ENCODE results near the gene SLC22A9.

The SLC22A9 gene

DNA sequence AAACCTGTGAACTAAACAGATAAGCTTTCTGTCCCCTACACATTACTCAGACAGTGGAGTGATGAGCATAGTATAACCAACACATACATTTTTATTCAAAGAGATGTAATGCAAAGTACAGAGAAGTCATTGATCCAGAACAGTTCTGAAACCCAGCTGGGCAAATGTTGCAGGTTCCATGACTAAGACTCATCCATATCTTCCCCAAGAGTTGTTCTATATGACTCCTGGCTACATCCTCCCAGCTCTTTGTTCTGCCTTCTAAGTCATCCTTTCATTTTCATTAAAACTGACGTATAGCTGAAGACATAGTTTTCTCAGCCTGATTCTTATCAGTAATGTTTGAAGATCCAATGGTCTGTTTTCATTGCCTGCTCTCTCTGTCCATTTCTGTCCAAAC lies 74.1 kb downstream of the SLC22A9 start:
- DNase-seq: no peak
- no peak overlapping the region for H3K27ac ChIP-seq
- TF ChIP-seq, protein P1, sequence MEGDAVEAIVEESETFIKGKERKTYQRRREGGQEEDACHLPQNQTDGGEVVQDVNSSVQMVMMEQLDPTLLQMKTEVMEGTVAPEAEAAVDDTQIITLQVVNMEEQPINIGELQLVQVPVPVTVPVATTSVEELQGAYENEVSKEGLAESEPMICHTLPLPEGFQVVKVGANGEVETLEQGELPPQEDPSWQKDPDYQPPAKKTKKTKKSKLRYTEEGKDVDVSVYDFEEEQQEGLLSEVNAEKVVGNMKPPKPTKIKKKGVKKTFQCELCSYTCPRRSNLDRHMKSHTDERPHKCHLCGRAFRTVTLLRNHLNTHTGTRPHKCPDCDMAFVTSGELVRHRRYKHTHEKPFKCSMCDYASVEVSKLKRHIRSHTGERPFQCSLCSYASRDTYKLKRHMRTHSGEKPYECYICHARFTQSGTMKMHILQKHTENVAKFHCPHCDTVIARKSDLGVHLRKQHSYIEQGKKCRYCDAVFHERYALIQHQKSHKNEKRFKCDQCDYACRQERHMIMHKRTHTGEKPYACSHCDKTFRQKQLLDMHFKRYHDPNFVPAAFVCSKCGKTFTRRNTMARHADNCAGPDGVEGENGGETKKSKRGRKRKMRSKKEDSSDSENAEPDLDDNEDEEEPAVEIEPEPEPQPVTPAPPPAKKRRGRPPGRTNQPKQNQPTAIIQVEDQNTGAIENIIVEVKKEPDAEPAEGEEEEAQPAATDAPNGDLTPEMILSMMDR (IDR thresholded peaks at IDR 0.05; ENCODE audit: low read depth, low read length): no peak
- no peaks in the 10 kb centered on the region for H3K9me3 ChIP-seq (ENCODE audit: severe bottlenecking)
- H3K36me3 ChIP-seq: no peaks in the 10 kb centered on the region
- H3K4me3 ChIP-seq (ENCODE audit: low read depth, low read length): no peak overlapping the region
- H3K27me3 ChIP-seq (ENCODE audit: insufficient read depth, low read depth, severe bottlenecking): peaks cover 37% of the 10 kb centered on the region

DNA sequence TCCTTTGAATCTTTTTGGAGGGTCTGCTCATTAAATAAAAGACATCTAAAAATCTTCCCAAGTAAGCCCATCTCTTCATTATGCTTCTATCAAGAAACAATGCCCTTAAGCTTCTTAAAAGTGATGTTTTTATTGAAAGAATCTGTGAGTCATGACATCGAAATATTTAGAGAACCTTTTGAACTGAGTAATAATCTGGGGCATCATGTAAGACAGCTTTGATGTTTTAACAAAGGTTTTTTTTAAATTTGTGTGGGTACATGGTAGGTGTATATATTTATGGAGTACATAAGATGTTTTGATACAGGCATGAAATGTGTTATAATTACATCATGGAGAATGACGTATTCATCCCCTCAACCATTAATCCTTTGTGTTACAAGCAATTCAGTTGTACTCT lies 74.6 kb downstream of the SLC22A9 start:
- no peak for DNase-seq
- Histone ChIP-seq H3K9me3 (ENCODE audit: severe bottlenecking) (no peaks in the 10 kb centered on the region), H3K27ac (no peak overlapping the region), H3K27me3 (ENCODE audit: insufficient read depth, low read depth, severe bottlenecking) (peaks cover 41% of the 10 kb centered on the region), H3K4me3 (ENCODE audit: low read depth, low read length) (no peak overlapping the region), H3K36me3 (no peaks in the 10 kb centered on the region)
- TF ChIP-seq, protein P1 (IDR thresholded peaks at IDR 0.05; ENCODE audit: low read depth, low read length): no peak

DNA sequence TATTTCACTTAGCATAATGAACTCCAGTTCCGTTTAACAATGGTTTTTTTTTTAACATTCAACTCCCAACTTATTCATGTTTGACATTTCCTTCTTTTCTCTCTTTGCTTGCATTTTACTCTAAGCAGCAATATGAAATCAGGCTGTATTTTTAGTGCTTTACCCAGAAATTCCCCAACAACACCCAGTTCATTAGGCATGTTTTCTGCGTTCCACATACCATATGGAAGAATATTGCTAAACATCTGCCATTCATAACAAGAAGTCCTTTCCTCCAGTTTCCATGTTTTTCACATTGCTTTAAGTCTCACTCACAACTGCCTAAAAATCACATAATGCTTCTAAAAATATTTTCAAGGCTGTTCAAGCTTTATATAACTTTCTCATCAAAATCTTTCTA lies 75.5 kb downstream of the SLC22A9 start:
- Histone ChIP-seq H3K9me3 (ENCODE audit: severe bottlenecking) (no peaks in the 10 kb centered on the region), H3K36me3 (no peaks in the 10 kb centered on the region), H3K4me3 (ENCODE audit: low read depth, low read length) (no peak overlapping the region), H3K27me3 (ENCODE audit: insufficient read depth, low read depth, severe bottlenecking) (peaks cover 44% of the 10 kb centered on the region), H3K27ac (no peak overlapping the region)
- TF ChIP-seq, protein P1 (IDR thresholded peaks at IDR 0.05; ENCODE audit: low read depth, low read length): no peak
- DNase-seq: no peak

DNA sequence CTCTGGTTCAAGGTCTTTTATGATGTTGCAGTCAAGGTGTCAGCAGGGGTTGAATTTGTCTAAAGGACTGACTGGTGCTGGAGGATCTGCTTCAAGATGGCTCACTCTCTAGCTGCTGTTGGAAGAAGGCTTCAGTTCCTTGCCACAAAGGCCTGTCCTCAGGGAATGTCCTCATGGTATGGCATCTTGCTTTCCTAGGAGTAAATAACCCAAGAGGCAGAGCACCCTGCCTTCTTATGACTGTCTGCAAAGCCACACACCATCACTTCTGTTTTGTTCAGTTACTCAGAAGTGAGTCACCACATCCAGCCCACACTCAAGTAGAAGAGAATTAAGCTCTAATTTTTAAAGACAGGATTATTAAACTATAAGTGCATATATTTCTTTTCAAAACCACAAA lies 76.1 kb downstream of the SLC22A9 start:
- H3K4me3 ChIP-seq (ENCODE audit: low read depth, low read length): no peak overlapping the region
- DNase-seq: no peak

DNA sequence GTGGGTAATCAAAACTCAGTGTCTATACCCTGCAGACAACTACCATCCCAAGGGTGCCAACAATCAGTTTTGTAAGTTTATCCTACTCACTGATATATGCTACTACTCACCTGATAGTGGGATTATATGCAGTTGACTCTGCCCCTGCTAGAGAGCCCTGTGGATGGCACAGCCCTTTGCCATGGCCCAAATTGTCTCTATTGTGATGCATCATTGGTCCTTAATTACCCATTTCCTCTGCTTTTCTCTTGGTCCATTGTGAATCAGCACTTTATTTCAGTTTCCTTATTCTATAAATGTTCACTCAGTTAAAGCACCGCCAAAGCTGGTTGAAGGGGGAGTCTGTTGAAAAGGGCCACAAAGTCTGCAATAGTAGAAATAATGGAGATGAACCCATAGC lies 79.1 kb downstream of the SLC22A9 start:
- peaks cover 55% of the 10 kb centered on the region for H3K27me3 ChIP-seq (ENCODE audit: insufficient read depth, low read depth, severe bottlenecking)
- no peak overlapping the region for H3K27ac ChIP-seq
- H3K9me3 ChIP-seq (ENCODE audit: severe bottlenecking): no peaks in the 10 kb centered on the region
- no peak for DNase-seq
- no peaks in the 10 kb centered on the region for H3K36me3 ChIP-seq
- TF ChIP-seq, protein P1 (IDR thresholded peaks at IDR 0.05; ENCODE audit: low read depth, low read length): no peak
- H3K4me3 ChIP-seq (ENCODE audit: low read depth, low read length): no peak overlapping the region

More for the DNA sequence above, 76.1 kb downstream of the SLC22A9 start:
- TF ChIP-seq, protein P1 (IDR thresholded peaks at IDR 0.05; ENCODE audit: low read depth, low read length): no peak
- Histone ChIP-seq H3K27me3 (ENCODE audit: insufficient read depth, low read depth, severe bottlenecking) (peaks cover 50% of the 10 kb centered on the region), H3K27ac (no peak overlapping the region), H3K9me3 (ENCODE audit: severe bottlenecking) (no peaks in the 10 kb centered on the region), H3K36me3 (no peaks in the 10 kb centered on the region)

DNA sequence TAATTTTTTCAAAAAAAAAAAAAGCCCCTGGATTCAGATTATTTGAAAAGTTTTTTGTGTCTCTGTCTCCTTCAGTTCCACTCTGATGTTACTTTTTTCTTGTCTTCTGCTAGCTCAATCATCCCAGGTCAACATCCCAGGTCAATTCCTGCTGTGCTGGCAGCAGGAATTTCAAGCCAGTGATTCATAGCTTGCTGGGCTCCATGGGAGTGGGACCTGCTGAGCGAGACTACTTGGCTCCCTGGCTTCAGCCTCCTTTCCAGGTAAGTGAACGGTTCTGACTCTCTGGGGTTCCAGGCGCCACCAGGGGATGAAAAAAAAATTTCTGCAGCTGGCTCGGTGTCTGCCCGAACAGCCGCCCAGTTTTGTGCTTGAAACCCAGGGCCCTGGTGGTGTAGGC lies 90.0 kb downstream of the SLC22A9 start:
- no peak overlapping the region for H3K4me3 ChIP-seq (ENCODE audit: low read depth, low read length)
- H3K36me3 ChIP-seq: no peaks in the 10 kb centered on the region
- H3K9me3 ChIP-seq (ENCODE audit: severe bottlenecking): no peaks in the 10 kb centered on the region
- H3K27ac ChIP-seq: no peak overlapping the region
- DNase-seq: no peak
- peaks cover 43% of the 10 kb centered on the region for H3K27me3 ChIP-seq (ENCODE audit: insufficient read depth, low read depth, severe bottlenecking)
- TF ChIP-seq, protein P1 (IDR thresholded peaks at IDR 0.05; ENCODE audit: low read depth, low read length): no peak
